HG03066 (cell line): ENCODE results near the gene NATD1.
A peak's percentile ranks its signal among the peaks of the same experiment; 100 is the strongest.

Experiments used
- ATAC-seq: cut with Tn5 transposase; IDR thresholded peaks from one replicate; pipeline ENCODE4 v1.9.1; 2021; ENCODE audit warnings: low read depth; ENCODE audit not compliant: unreplicated experiment

Gene NATD1

DNA sequence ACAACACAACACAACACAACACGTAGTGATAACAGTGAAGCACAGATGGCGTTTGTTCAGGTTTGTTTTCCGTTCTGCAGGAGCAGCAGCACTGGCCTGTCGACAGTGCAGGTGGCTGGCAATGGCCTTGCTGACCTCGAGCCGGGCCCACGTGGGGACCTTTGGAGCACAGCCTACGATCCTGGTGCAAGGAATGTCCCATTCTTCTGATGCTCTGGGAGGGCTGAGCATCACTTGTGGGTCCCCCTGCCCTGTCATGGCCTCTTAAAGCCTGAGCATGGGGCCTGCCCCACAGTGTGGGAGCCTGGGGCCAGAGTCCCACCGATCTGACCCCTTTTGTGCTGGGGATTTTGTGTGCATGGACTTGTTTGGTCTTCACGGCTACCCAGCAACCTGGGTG is 38.1 kb upstream of the NATD1 start:
- ATAC-seq: no peak

GRCh38 chr17:21289902-21290571 is 36.8 kb upstream of the NATD1 start:
- ATAC-seq: no peak

GRCh38 chr17:21289175-21289901 is 36.1 kb upstream of the NATD1 start:
- ATAC-seq: no peak

DNA sequence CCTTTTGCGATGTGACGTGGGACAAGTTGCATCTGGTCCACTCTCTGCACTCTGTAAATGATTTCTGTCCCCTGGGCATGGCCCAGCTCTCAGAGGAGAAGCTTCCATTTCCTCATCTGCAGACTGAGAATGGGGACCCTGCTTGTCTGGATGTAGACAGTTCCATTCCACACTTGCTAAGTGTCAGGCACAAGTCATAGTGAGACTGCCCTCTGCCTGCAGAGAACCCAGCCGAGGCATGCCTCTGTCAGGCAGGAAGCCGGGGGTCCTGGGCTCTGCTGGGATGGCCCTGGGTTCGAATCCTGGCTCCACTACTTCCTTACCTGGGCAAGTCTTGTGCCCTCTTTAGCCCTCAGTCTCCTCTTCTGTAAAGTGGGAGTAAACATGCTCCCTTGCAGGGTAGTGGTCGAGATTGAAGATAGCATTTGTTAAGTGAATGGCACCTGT is 35.4 kb upstream of the NATD1 start:
- no peak for ATAC-seq

- peak; percentile 27 for ATAC-seq
Measured at GRCh38 chr17:21287703-21288449, 34.7 kb upstream of the NATD1 start.

GRCh38 chr17:21286909-21287702 is 33.9 kb upstream of the NATD1 start:
- no peak for ATAC-seq

DNA sequence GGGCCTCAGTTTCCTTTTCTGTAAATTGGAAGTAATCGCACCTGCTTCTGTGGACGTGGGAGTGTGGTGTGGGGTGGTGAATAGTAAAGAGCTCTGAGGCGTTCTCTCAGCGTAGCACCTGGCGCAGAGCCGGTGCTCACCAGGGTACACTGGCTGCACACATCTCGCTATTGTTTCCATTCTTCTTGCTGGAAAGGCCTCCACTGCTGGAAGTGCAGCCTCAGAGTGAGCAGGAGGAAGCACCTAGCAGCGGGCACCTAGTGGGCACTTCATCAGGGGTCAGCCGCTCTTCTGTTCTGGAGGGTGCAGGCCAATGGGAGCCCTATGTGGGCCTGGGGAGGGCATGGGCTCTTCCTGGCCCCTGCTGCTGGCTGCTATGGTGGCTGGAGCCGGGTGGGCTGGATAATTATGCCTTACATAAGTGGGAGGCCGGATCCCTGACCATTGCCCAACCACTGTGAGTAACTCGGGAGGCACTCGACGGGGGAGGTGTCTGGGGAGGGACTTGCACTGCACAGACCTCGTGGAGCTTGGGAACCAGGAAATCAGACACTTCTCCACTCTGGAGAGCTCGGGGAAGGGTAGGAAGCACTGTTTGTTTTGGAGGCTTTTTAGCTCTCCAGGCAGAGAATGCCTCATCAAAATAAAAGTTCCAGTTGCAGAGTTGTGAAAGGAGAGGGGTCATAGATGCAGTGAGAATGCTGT is 33.0 kb upstream of the NATD1 start:
- ATAC-seq: no peak

- ATAC-seq: no peak
Measured at GRCh38 chr17:21285164-21286065, 32.2 kb upstream of the NATD1 start.

GRCh38 chr17:21284319-21285163 is 31.3 kb upstream of the NATD1 start, which contains the start of gene MAP2K3:
Gene MAP2K3, plus strand, starts transcription at chr17:21284711. Its CDS starts 210 bp downstream, at chr17:21284921.
- peak; percentile 72 for ATAC-seq

- ATAC-seq: peak; percentile 9
Measured at GRCh38 chr17:21283482-21284318, 30.5 kb upstream of the NATD1 start.

DNA sequence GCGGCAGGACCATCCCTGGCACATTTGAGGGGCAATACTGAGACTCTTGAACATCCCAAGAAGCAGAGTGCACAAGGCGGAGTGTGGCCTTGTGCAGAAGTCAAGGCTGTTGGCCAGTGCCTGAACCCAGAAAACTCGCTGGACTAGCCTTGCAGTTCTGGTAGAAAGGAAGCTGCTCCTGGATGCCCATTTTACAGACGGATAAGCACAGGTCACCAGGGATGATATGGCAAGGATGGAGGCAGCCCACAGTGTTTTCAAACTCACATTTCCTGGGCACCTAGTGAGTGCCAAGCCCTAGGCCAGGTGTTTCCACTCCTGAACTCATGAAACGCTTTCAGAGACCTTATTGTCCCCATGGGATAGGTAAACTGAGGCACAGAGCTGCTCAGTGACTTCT is 29.6 kb upstream of the NATD1 start:
- ATAC-seq: no peak

GRCh38 chr17:21282231-21282630 is 29.0 kb upstream of the NATD1 start:
- ATAC-seq: no peak

GRCh38 chr17:21280081-21280518 is 26.9 kb upstream of the NATD1 start:
- ATAC-seq: no peak

- no peak for ATAC-seq
Measured at GRCh38 chr17:21279582-21279981, 26.4 kb upstream of the NATD1 start.

GRCh38 chr17:21279198-21279535 is 26.0 kb upstream of the NATD1 start:
- no peak for ATAC-seq

- ATAC-seq: no peak
Measured at GRCh38 chr17:21278450-21279197, 25.4 kb upstream of the NATD1 start.

- no peak for ATAC-seq
Measured at GRCh38 chr17:21277332-21277731, 24.1 kb upstream of the NATD1 start.
